ENCODE measurements around the gene TSPEAR.
A peak's percentile ranks its signal among the peaks of the same experiment; 100 is the strongest.

The TSPEAR gene

GRCh38 chr21:44623575-44623974 is 87.8 kb downstream of the TSPEAR start:
- no peak for DNase-seq (ENCODE audit: low read depth)
- no peak overlapping the region for H3K4me3 ChIP-seq (ENCODE audit: low read depth, low read length)
- TF ChIP-seq CTCF (IDR thresholded peaks at IDR 0.05; ENCODE audit: control insufficient read depth, extremely low read depth, insufficient read depth) = no peak

GRCh38 chr21:44619886-44620285 is 91.5 kb downstream of the TSPEAR start:
- H3K4me3 ChIP-seq (ENCODE audit: low read depth, low read length) = no peak overlapping the region
- no peak for DNase-seq (ENCODE audit: low read depth)
- no peak for TF ChIP-seq CTCF (IDR thresholded peaks at IDR 0.05; ENCODE audit: control insufficient read depth, extremely low read depth, insufficient read depth)

GRCh38 chr21:44618909-44619308 is 92.5 kb downstream of the TSPEAR start:
- no peak for TF ChIP-seq CTCF (IDR thresholded peaks at IDR 0.05; ENCODE audit: control insufficient read depth, extremely low read depth, insufficient read depth)
- DNase-seq (ENCODE audit: low read depth) = no peak
- H3K4me3 ChIP-seq (ENCODE audit: low read depth, low read length) = no peak overlapping the region

GRCh38 chr21:44618504-44618903 is 92.9 kb downstream of the TSPEAR start:
- TF ChIP-seq CTCF (IDR thresholded peaks at IDR 0.05; ENCODE audit: control insufficient read depth, extremely low read depth, insufficient read depth) = peak; percentile 62
- no peak overlapping the region for H3K4me3 ChIP-seq (ENCODE audit: low read depth, low read length)
- DNase-seq (ENCODE audit: low read depth) = peak; percentile 33

- TF ChIP-seq CTCF (IDR thresholded peaks at IDR 0.05; ENCODE audit: control insufficient read depth, extremely low read depth, insufficient read depth) = no peak
- no peak overlapping the region for H3K4me3 ChIP-seq (ENCODE audit: low read depth, low read length)
- no peak for DNase-seq (ENCODE audit: low read depth)
Observed at GRCh38 chr21:44617071-44617501, 94.3 kb downstream of the TSPEAR start.

GRCh38 chr21:44616591-44616926 is 94.8 kb downstream of the TSPEAR start:
- no peak for DNase-seq (ENCODE audit: low read depth)
- no peak for TF ChIP-seq CTCF (IDR thresholded peaks at IDR 0.05; ENCODE audit: control insufficient read depth, extremely low read depth, insufficient read depth)
- H3K4me3 ChIP-seq (ENCODE audit: low read depth, low read length) = no peak overlapping the region

GRCh38 chr21:44615911-44616590 is 95.3 kb downstream of the TSPEAR start:
- DNase-seq (ENCODE audit: low read depth) = no peak
- H3K4me3 ChIP-seq (ENCODE audit: low read depth, low read length) = no peak overlapping the region
- TF ChIP-seq CTCF (IDR thresholded peaks at IDR 0.05; ENCODE audit: control insufficient read depth, extremely low read depth, insufficient read depth) = no peak

All from LNCaP clone FGC (cell line).